Stimulated activated CD4-positive, alpha-beta T cell treated with anti-CD3 and anti-CD28 coated beads, Interleukin-12 subunit alpha, Interleukin-12 subunit beta, amount 100 ng/mL, for 4 hours (primary cell): ENCODE data around the gene OR10S1.
"Not testable (repeated sequence)": the region's sequence is repeated elsewhere in the genome, so short reads cannot be mapped to it uniquely, and the experiment has no call there.

Experiments used
- DNase-seq: peaks from one replicate; pipeline ENCODE4 v3.0.0-alpha.2; 2020

The OR10S1 gene, protein sequence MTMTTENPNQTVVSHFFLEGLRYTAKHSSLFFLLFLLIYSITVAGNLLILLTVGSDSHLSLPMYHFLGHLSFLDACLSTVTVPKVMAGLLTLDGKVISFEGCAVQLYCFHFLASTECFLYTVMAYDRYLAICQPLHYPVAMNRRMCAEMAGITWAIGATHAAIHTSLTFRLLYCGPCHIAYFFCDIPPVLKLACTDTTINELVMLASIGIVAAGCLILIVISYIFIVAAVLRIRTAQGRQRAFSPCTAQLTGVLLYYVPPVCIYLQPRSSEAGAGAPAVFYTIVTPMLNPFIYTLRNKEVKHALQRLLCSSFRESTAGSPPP

DNA sequence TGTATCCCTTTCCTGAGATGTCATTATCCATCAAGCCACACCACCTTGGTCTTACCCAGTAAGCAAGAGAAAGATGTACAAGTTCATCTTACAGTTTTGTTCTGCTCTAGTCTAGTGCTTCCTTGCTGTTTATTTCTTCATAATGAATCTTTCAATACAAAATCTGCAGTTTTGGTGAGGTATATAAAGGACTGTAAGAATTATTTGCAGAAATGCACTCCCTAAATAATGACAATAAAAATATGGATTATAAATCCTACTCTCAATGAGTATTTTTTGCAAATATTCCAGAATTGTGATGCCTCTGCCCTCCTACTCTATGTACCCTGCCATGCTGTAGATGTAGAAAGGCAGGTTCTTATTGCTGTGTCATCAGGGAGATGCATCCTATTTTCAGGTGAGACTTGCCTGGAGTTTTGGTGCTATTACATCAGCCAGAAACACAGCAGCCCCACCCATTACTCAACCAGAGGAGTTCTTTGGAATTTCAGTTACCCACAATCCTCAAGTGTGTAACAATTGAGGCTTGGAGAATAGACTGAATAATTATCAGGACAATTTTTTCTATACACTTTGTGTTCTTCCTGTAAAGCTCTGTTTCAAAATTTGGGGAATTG is at the start of gene OR10S1:
OR10S1 (minus strand) TSS at position 51 of the 617 bp plus-strand sequence. CDS start 117 bp downstream, outside the sequence.
- DNase-seq: no peak

DNA sequence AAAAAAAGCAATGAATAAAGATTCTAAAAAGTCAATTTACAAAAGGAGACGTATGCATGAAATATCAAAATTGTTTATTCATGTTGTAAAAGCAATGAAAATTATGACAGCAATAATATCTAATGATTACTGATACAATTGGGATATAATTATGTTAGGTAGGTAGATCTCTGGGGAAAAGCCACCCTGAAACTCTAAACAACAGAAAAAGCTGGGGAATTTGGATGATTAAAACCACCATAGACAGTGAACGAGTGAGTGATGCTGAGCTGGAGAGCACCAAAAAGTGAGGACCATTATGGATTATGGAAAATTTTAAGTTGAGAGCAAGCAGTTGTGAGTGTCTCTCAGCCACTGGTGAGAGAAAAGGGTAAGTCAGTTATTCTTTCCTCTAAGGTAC is 48.9 kb upstream of the OR10S1 start, which contains the start of gene OR10G8:
OR10G8 (plus strand) TSS at position 301 of the 400 bp plus-strand sequence. CDS start 2,825 bp downstream, outside the sequence.
- DNase-seq: no peak

DNA sequence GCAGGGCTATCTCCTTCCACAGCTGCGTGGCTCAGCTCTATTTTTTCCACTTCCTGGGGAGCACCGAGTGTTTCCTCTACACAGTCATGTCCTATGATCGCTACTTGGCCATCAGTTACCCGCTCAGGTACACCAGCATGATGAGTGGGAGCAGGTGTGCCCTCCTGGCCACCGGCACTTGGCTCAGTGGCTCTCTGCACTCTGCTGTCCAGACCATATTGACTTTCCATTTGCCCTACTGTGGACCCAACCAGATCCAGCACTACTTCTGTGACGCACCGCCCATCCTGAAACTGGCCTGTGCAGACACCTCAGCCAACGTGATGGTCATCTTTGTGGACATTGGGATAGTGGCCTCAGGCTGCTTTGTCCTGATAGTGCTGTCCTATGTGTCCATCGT is 38.3 kb upstream of the OR10S1 start:
- DNase-seq: not testable (repeated sequence)

DNA sequence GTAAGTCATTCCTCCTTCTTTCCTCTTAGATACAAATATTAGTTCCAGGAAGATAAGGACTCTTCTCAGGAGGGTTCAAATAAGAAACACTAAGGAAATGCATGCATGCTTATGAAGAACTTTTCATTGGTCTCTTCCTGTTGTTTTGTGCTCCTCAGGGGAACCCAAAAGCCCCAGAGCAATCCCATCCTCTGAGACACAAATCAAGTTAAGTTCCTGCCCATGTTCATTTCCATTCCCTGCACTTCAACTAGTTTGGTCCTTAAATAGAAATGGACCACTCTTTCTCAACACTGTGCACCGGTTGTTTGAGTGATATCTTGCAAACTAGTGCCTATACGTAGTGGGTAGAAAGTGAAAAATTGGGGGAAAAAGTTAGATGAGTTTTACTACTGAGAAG is 35.1 kb upstream of the OR10S1 start, which contains the start of gene OR10G4:
OR10G4 (plus strand) TSS at position 301 of the 400 bp plus-strand sequence. CDS start 2,578 bp downstream, outside the sequence.
- no peak for DNase-seq

DNA sequence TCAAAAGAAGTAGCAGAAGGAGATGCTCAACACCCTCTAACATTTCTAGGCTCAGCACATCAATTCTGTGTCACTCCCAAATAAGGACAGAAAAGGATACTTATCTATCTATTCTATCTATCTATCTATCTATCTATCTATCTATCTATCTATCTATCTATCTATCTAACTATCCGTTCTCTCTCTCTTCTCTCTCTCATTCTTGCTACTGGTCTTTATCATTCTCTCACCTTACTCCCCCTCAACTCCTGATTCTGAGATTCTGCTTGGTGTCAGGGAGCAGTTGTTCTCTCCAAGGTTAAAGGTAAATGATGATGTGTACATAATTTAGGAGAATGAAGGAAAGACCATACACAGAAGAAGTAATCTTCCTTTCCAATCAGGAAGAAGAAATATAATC is 17.5 kb upstream of the OR10S1 start, which contains the start of gene OR10G6:
OR10G6 (minus strand) TSS at position 43 of the 400 bp plus-strand sequence; CDS start at position 43, 0 bp downstream.
- DNase-seq: no peak

DNA sequence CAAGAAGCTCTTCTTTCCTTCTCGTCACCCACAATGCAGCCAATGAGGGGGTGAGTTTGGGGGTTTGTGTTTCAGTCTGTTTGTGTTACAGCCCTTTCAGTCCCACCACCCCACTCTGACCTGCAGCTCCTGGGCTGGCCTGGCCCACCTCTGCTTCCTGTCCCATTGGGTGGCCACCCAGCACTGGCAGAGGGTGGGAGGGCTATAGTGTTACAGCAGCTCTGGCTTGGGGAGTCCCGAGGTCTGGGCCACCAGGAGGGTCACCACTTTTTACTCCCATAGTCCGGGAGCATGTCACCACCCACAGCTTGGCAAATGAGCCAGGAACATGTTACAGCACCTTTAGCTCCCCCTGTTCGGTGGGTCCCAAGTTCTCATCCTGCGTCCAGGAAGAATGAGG is 1.7 kb upstream of the OR10S1 start:
- no peak for DNase-seq

DNA sequence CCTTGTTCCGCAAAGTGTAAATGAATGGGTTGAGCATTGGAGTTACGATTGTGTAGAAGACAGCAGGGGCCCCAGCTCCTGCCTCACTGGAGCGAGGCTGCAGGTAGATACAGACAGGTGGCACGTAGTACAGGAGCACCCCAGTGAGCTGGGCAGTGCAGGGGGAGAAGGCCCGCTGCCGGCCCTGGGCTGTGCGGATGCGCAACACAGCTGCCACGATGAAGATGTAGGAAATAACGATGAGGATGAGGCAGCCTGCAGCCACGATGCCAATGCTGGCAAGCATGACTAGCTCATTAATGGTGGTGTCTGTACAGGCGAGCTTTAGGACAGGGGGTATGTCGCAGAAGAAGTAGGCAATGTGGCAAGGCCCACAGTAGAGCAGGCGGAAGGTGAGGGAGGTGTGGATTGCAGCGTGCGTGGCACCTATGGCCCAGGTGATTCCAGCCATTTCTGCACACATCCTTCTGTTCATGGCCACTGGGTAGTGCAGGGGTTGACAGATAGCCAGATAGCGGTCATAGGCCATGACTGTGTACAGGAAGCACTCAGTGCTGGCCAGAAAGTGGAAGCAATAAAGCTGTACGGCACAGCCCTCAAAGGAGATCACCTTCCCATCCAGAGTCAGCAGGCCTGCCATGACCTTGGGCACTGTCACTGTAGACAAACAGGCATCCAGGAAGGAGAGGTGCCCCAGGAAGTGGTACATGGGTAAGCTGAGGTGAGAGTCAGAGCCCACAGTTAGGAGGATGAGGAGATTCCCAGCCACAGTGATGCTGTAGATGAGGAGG is 616 bp downstream of the OR10S1 start:
- no peak for DNase-seq

DNA sequence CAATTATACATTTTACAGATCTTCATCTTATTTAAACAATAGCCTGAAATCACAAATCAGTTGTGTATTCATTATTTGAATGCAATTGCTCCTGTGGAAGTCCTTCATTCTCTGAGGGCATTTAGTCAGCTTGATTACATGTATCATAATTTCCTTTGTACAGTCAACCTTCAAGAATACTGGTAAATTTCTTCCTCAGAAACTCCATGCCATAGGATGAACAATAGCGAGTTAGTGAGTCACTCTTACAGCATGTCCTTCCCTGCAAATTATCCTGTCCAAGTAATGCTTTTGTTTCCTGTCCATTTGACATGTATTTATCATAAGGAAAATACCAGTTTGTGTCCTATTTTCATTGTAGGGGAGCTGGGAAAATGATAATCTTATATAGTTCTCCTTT is 3.8 kb downstream of the OR10S1 start:
- no peak for DNase-seq

DNA sequence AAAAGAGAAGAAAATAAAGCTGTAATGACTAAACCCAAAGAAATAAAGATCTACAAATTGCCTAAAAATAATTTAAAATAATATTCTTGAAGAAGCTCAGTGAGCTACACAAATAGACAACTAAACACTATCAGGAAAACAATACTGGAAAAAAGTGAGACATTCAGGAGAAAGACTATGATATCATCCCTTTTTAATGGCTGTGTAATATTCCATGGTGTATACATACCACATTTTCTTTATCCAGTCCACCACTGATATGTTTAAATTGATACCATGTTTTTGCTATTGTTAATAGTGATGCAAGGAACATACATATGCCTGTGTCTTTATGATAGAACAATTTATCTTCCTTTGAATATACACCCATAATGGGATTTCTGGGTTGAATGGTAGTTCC is 20.8 kb downstream of the OR10S1 start:
- DNase-seq: no peak

DNA sequence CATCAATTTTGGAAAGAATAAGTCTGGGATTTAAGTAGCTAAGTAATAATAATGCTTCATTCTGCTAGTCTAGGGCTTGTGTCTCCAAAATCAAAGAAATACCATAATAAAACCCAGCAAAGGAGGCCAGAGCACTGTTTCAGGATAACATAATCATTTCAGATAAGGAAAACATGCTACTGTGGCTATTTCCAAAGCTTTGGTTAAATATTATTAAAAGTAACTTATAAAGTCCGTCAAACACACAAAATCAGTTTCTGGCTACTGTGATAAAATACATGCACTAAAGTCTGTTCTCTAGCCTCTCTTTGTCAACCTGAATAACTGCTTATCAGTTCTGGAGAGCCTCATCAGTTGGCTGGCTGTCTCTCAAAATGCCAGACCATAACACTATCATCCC is 32.4 kb downstream of the OR10S1 start:
- DNase-seq: no peak

DNA sequence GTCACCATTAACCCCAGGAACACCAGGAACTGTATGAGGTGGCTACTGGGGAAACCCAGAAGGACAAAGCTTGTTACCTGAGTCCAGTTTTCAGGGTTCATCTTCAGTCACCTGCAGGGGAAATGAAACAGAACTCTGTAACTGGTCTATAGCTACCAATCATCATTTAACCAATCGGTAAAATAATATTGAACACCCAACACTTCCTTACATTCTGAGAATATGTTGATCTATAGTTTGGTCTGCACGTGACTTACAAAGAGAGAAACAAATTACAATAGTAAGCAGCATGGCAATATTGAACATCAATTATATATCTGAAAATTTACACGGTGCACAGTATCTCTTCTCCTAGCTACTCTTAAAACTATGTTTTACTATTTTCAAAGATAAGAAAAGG is 33.8 kb downstream of the OR10S1 start, which contains the start of gene OR6T1:
OR6T1 (minus strand) TSS at position 101 of the 400 bp plus-strand sequence; CDS start at position 101, 0 bp downstream.
- no peak for DNase-seq

DNA sequence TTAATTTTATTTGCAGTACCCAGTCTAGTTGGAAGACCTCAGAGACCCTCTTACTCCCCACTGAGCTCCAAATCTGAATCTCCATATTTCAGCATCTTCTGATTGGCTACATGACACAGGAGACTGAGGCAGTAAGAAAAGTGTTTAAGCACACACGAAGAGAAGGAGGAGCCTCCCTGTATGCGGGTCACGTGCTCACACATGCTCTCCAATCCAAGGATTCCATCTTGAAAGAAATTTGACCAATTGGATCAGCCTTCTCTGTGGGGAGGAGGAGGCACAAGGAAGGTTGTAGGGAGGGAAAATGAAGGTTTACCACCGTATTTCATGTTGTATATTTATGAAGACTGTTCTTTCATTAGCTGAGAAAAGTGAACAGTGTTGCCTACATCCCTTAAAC is 35.2 kb downstream of the OR10S1 start:
- DNase-seq: no peak

DNA sequence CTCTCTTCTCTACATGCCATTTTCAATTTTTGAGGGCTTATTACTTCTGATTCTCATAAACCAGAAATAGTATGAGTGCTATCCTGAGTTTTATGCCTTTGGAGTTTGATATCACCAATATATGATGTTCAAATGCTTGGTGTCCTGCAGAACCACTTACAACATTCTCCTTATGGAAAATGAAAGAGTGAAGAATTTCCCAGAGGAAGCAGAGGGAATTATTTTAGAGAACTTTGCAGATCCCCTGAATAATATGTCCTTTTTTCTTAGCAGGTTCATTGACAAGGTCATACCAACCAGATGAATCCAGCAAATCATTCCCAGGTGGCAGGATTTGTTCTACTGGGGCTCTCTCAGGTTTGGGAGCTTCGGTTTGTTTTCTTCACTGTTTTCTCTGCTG is 38.3 kb downstream of the OR10S1 start, which contains the start of gene OR4D5:
OR4D5 (plus strand) TSS at position 301 of the 400 bp plus-strand sequence; CDS start at position 301, 0 bp downstream.
- DNase-seq: no peak
